ENCODE results near the gene ST6GALNAC5.

- TF ChIP-seq POLR2A (IDR thresholded peaks at IDR 0.05) (no peak), CTCF (IDR thresholded peaks at IDR 0.05) (no peak)
Observed at GRCh38 chr1:77007675-77008074, 140.4 kb downstream of the ST6GALNAC5 start.
